Astrocyte (in vitro differentiated cells and primary cell): ENCODE data around the gene CHTOP.

ENCODE experiments used
- CTCF ChIP-seq: IDR thresholded peaks from 2 replicates; pipeline ENCODE4 v1.5.1; 2011; ENCODE audit warnings: low read depth, mild to moderate bottlenecking, inconsistent platforms, low read length, moderate library complexity; ENCODE audit not compliant: insufficient read depth
- EZH2 ChIP-seq: IDR thresholded peaks from 2 replicates; pipeline ENCODE4 v1.6.1; 2012; ENCODE audit warnings: mild to moderate bottlenecking, low read length, inconsistent platforms; ENCODE audit not compliant: insufficient read depth

- TF ChIP-seq EZH2 = no peak
- no peak for TF ChIP-seq CTCF
Observed at GRCh38 chr1:153613406-153613805, 20.5 kb upstream of the CHTOP start.
